PC-3 (cell line): ENCODE data around the gene DSCAM. TPM values are rescaled to one million over a fixed set of nuclear protein-coding genes. Genes with fewer than 3 reads are reported as not detected.

Experiments
- ATAC-seq: fragments of 200-7000 bp; cut with Tn5 transposase; 2 replicates; pipeline ENCODE4 v1.9.1; 2020; ENCODE audit warnings: mild to moderate bottlenecking, moderate library complexity
- BruUV-seq: library from RNA; stranded (reverse); fragments of 400-500 nt; replicated peaks from 2 replicates; lab custom pipeline; 2021; lab: Mats Ljungman, UMichigan
- CTCF ChIA-PET: fragments of 300-600 bp; sonication (Branson Sonifier 250); formaldehyde crosslinking; loops from one replicate; lab custom pipeline; 2022; ENCODE audit warnings: antibody characterized with exemption; lab: Charles Lee
- POLR2A ChIA-PET: fragments of 300-600 bp; sonication (Branson Sonifier 250); formaldehyde crosslinking; loops from one replicate; lab custom pipeline; 2022; ENCODE audit warnings: antibody characterized with exemption; ENCODE audit not compliant: unreplicated experiment; lab: Charles Lee
- DNase-seq: peaks from one replicate; pipeline ENCODE4 v3.0.0-alpha.2; 2015
- H2AFZ ChIP-seq: fragments of 300-600 bp; sonication (generic); 2 replicates; pipeline ENCODE4 v1.6.0; 2016; ENCODE audit warnings: antibody characterized with exemption, low read length
- H3F3A ChIP-seq: fragments of 300-600 bp; sonication (generic); one replicate; pipeline ENCODE4 v1.6.0; 2017; ENCODE audit warnings: antibody characterized with exemption, low read length, control low read depth, mild to moderate bottlenecking; ENCODE audit not compliant: unreplicated experiment
- H3K27ac ChIP-seq: fragments of 300-600 bp; sonication (generic); 2 replicates; pipeline ENCODE4 v1.5.1; 2016; ENCODE audit warnings: mild to moderate bottlenecking, low read length
- H3K27me3 ChIP-seq: fragments of 300-600 bp; sonication (generic); 2 replicates; pipeline ENCODE4 v1.6.1; 2016; ENCODE audit warnings: low read length, mixed read lengths
- H3K36me3 ChIP-seq: fragments of 300-600 bp; sonication (generic); 2 replicates; pipeline ENCODE4 v1.6.1; 2016; ENCODE audit warnings: low read depth, mixed run types, low read length, mixed read lengths
- H3K4me1 ChIP-seq: fragments of 300-600 bp; sonication (generic); 2 replicates; pipeline ENCODE4 v1.5.1; 2016; ENCODE audit warnings: low read length; ENCODE audit not compliant: insufficient read depth
- H3K4me2 ChIP-seq: fragments of 300-600 bp; sonication (generic); 2 replicates; pipeline ENCODE4 v1.6.0; 2016; ENCODE audit warnings: low read length
- H3K4me3 ChIP-seq: fragments of 300-600 bp; sonication (generic); 2 replicates; pipeline ENCODE4 v1.5.1; 2016; ENCODE audit warnings: mild to moderate bottlenecking, low read length, mixed read lengths
- H3K79me2 ChIP-seq: fragments of 300-600 bp; sonication (generic); 2 replicates; pipeline ENCODE4 v1.6.1; 2017; ENCODE audit warnings: low read length, mixed read lengths
- H3K9ac ChIP-seq: fragments of 300-600 bp; sonication (generic); 2 replicates; pipeline ENCODE4 v1.6.0; 2016; ENCODE audit warnings: mild to moderate bottlenecking, low read length
- H3K9me2 ChIP-seq: fragments of 300-600 bp; sonication (generic); replicated peaks from 2 replicates; pipeline ENCODE4 v1.6.1; 2016; ENCODE audit warnings: mixed run types, low read length, mixed read lengths
- H3K9me3 ChIP-seq: fragments of 300-600 bp; sonication (generic); 2 replicates; pipeline ENCODE4 v1.6.1; 2016; ENCODE audit warnings: low read length, mixed read lengths
- H4K20me1 ChIP-seq: fragments of 300-600 bp; sonication (generic); 2 replicates; pipeline ENCODE4 v1.6.1; 2016; ENCODE audit warnings: low read length, mixed read lengths
- EZH2 ChIP-seq: fragments of 300-600 bp; sonication (generic); IDR thresholded peaks from one replicate; pipeline ENCODE4 v1.6.1; 2017; ENCODE audit warnings: antibody characterized with exemption, mild to moderate bottlenecking, low read length; ENCODE audit not compliant: unreplicated experiment
- EZH2phosphoT487 ChIP-seq: fragments of 300-600 bp; sonication (generic); IDR thresholded peaks from 2 replicates; pipeline ENCODE4 v1.6.1; 2018; ENCODE audit warnings: mild to moderate bottlenecking, antibody characterized with exemption, low read length, borderline replicate concordance
- intact Hi-C: fragments of 100-400 bp; cut with micrococcal nuclease; formaldehyde crosslinking; loops from 2 replicates; pipeline ENCODE4 v1.9.0; 2023
- total RNA-seq: library from RNA; depleted of rRNA; stranded (reverse); fragments of >200 nt; gene quantifications from 2 replicates; pipeline ENCODE4 v1.2.3, GENCODE V29; 2014
- TF ChIP-seq, protein P1 (sequence below): fragments of 300-600 bp; sonication (generic); conservative IDR thresholded peaks from 2 replicates; pipeline ENCODE4 v1.5.1; 2017; ENCODE audit warnings: antibody characterized with exemption, low read depth, mild to moderate bottlenecking, low read length

Gene DSCAM
- total RNA-seq, 1 experiment from 2014 or later, result not detected

DNA sequence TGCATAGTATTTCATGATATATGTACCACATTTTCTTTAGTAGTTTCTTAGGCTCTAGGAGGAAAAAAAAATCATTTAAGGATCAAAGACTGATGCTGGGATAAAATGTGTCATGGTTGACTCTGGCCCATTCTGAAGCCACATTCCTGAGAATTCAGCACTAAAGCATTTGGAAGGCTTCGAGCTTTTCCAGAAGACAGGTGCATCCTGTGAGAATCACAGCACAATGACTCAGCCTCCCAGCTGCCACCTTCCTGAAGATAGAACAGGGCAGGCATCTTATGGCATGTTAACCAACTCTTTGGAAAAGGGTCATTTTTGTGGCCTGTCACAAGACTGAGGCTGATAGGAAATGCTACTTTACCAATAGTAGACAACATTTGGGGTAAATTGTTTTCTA is 619.9 kb downstream of the DSCAM start:
- intact Hi-C loops, result no loop called here
- no peaks in the 10 kb centered on the region for H3F3A ChIP-seq
- no peak overlapping the region for H2AFZ ChIP-seq
- H3K4me3 ChIP-seq, result no peak overlapping the region
- no peaks in the 10 kb centered on the region for H3K9me2 ChIP-seq
- no peak for TF ChIP-seq EZH2
- no peak for TF ChIP-seq EZH2phosphoT487
- TF ChIP-seq, protein P1, sequence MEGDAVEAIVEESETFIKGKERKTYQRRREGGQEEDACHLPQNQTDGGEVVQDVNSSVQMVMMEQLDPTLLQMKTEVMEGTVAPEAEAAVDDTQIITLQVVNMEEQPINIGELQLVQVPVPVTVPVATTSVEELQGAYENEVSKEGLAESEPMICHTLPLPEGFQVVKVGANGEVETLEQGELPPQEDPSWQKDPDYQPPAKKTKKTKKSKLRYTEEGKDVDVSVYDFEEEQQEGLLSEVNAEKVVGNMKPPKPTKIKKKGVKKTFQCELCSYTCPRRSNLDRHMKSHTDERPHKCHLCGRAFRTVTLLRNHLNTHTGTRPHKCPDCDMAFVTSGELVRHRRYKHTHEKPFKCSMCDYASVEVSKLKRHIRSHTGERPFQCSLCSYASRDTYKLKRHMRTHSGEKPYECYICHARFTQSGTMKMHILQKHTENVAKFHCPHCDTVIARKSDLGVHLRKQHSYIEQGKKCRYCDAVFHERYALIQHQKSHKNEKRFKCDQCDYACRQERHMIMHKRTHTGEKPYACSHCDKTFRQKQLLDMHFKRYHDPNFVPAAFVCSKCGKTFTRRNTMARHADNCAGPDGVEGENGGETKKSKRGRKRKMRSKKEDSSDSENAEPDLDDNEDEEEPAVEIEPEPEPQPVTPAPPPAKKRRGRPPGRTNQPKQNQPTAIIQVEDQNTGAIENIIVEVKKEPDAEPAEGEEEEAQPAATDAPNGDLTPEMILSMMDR, result no peak
- ChIA-PET POLR2A (no interaction called here), CTCF (no interaction called here)
- H3K79me2 ChIP-seq, result no peaks in the 10 kb centered on the region
- no peaks in the 10 kb centered on the region for H3K36me3 ChIP-seq
- no peaks in the 10 kb centered on the region for H4K20me1 ChIP-seq
- no peak for DNase-seq
- no peak overlapping the region for H3K4me2 ChIP-seq
- no peak for ATAC-seq
- BruUV-seq, result no TSS peak
- no peaks in the 10 kb centered on the region for H3K4me1 ChIP-seq
- no peaks in the 10 kb centered on the region for H3K27me3 ChIP-seq
- peaks cover 28% of the 10 kb centered on the region for H3K9me3 ChIP-seq
- no peak overlapping the region for H3K27ac ChIP-seq
- no peak overlapping the region for H3K9ac ChIP-seq

- no peak overlapping the region for H3K9ac ChIP-seq
- ATAC-seq (no peak), DNase-seq (no peak)
- H3K4me2 ChIP-seq, result no peak overlapping the region
- no peaks in the 10 kb centered on the region for H3K4me1 ChIP-seq
- ChIA-PET CTCF (no interaction called here), POLR2A (no interaction called here)
- no peaks in the 10 kb centered on the region for H4K20me1 ChIP-seq
- H3K27ac ChIP-seq, result no peak overlapping the region
- H3K9me3 ChIP-seq, result peaks cover 29% of the 10 kb centered on the region
- intact Hi-C loops, result no loop called here
- H3K9me2 ChIP-seq, result no peaks in the 10 kb centered on the region
- BruUV-seq, result no TSS peak
- H3F3A ChIP-seq, result no peaks in the 10 kb centered on the region
- no peaks in the 10 kb centered on the region for H3K36me3 ChIP-seq
- no peak overlapping the region for H3K4me3 ChIP-seq
- no peak overlapping the region for H2AFZ ChIP-seq
- H3K79me2 ChIP-seq, result no peaks in the 10 kb centered on the region
- no peak for TF ChIP-seq EZH2phosphoT487
- no peak for TF ChIP-seq EZH2
- TF ChIP-seq, protein P1, result no peak
- H3K27me3 ChIP-seq, result no peaks in the 10 kb centered on the region
Observed at GRCh38 chr21:40215941-40216340, 631.0 kb downstream of the DSCAM start.

DNA sequence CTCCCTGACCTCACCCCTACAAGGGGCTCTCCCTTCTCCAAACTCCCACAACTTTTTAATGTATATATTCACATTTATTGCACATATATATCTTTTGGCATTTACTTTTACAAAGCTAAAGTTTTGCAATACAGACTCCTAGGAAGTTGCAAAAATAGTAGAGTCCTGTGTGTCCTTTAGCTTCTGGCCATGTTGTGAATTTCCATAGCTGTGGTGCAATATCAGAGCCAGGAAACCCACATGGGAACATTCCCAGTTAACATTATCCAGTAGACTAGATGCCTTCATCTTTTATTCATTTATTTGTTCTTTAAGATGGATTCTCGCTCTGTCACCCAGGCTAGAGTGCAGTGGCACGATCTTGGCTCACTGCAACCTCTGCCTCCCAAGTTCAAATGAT is 636.7 kb downstream of the DSCAM start:
- Histone ChIP-seq H3K9me2 (no peaks in the 10 kb centered on the region), H2AFZ (no peak overlapping the region), H3K4me3 (no peak overlapping the region), H3K27ac (no peak overlapping the region), H4K20me1 (no peaks in the 10 kb centered on the region), H3K79me2 (no peaks in the 10 kb centered on the region), H3K4me1 (no peaks in the 10 kb centered on the region), H3K4me2 (no peak overlapping the region), H3K36me3 (no peaks in the 10 kb centered on the region), H3K27me3 (no peaks in the 10 kb centered on the region), H3K9me3 (peaks cover 31% of the 10 kb centered on the region), H3K9ac (no peak overlapping the region), H3F3A (no peaks in the 10 kb centered on the region)
- ATAC-seq, result no peak
- ChIA-PET CTCF (no interaction called here), POLR2A (no interaction called here)
- TF ChIP-seq, protein P1, result no peak
- no peak for TF ChIP-seq EZH2phosphoT487
- no peak for TF ChIP-seq EZH2
- no TSS peak for BruUV-seq
- intact Hi-C loops, result no loop called here
- DNase-seq, result no peak
